HEK293 (cell line): ENCODE data around the gene ZNF48.

Experiments
- FEZF1 ChIP-seq: fragments of 450-650 bp; formaldehyde crosslinking; IDR thresholded peaks from 2 replicates; pipeline ENCODE4 v1.5.1; 2016; ENCODE audit warnings: missing biosample characterization, missing genetic modification characterization
- HOXC10 ChIP-seq: sonication (generic); formaldehyde crosslinking; IDR thresholded peaks from 2 replicates; pipeline ENCODE4 v1.8.1; 2023; ENCODE audit warnings: mild to moderate bottlenecking, missing genetic modification reagents
- IKZF3 ChIP-seq: fragments of 450-650 bp; IDR thresholded peaks from 2 replicates; pipeline ENCODE4 v1.5.0; 2018; ENCODE audit warnings: missing biosample characterization, mild to moderate bottlenecking, missing genetic modification characterization, moderate library complexity
- KLF1 ChIP-seq: fragments of 450-650 bp; formaldehyde crosslinking; IDR thresholded peaks from 2 replicates; pipeline ENCODE4 v1.5.1; 2016; ENCODE audit warnings: missing biosample characterization, missing genetic modification characterization
- KLF8 ChIP-seq: fragments of 450-650 bp; formaldehyde crosslinking; IDR thresholded peaks from 2 replicates; pipeline ENCODE4 v1.5.1; 2016; ENCODE audit warnings: missing biosample characterization, missing genetic modification characterization
- MEIS1 ChIP-seq: sonication (generic); formaldehyde crosslinking; IDR thresholded peaks from 2 replicates; pipeline ENCODE4 v1.8.1; 2022; ENCODE audit warnings: missing genetic modification reagents, mild to moderate bottlenecking, borderline replicate concordance
- PRDM10 ChIP-seq: fragments of 450-650 bp; formaldehyde crosslinking; IDR thresholded peaks from 2 replicates; pipeline ENCODE4 v1.5.1; 2016; ENCODE audit warnings: missing biosample characterization, missing genetic modification characterization
- SCRT1 ChIP-seq: fragments of 450-650 bp; formaldehyde crosslinking; IDR thresholded peaks from 2 replicates; pipeline ENCODE4 v1.5.1; 2016; ENCODE audit warnings: missing biosample characterization, missing genetic modification characterization, borderline replicate concordance
- SCRT2 ChIP-seq: fragments of 450-650 bp; formaldehyde crosslinking; IDR thresholded peaks from 2 replicates; pipeline ENCODE4 v1.5.1; 2016; ENCODE audit warnings: missing biosample characterization, missing genetic modification characterization
- TRIM28 ChIP-seq: IDR thresholded peaks from 2 replicates; pipeline ENCODE4 v1.6.1; 2011; ENCODE audit warnings: low read length, control low read depth, borderline replicate concordance
- ZBTB1 ChIP-seq: fragments of 450-650 bp; formaldehyde crosslinking; IDR thresholded peaks from 2 replicates; pipeline ENCODE4 v1.5.1; 2016; ENCODE audit warnings: missing biosample characterization, missing genetic modification characterization
- ZBTB44 ChIP-seq: fragments of 450-650 bp; IDR thresholded peaks from 2 replicates; pipeline ENCODE4 v1.5.1; 2018; ENCODE audit warnings: missing biosample characterization, mild to moderate bottlenecking, missing genetic modification characterization
- ZEB2 ChIP-seq: fragments of 450-650 bp; formaldehyde crosslinking; IDR thresholded peaks from 2 replicates; pipeline ENCODE4 v1.5.1; 2016; ENCODE audit warnings: missing biosample characterization, missing genetic modification characterization
- ZFP37 ChIP-seq: fragments of 450-650 bp; formaldehyde crosslinking; IDR thresholded peaks from 2 replicates; pipeline ENCODE4 v1.5.1; 2016; ENCODE audit warnings: missing biosample characterization, missing genetic modification characterization
- ZNF10 ChIP-seq: fragments of 450-650 bp; formaldehyde crosslinking; IDR thresholded peaks from 2 replicates; pipeline ENCODE4 v1.5.1; 2017; ENCODE audit warnings: missing biosample characterization, missing genetic modification characterization
- ZNF274 ChIP-seq, 2 experiments: fragments of 200-500 bp in 1 of 2; fragments of 450-650 bp in 1 of 2; sonication (Bioruptor generic) in 1 of 2; formaldehyde crosslinking in 1 of 2; IDR thresholded peaks; 2 replicates each; pipeline versions ENCODE4 v1.5.1 to v1.6.1; 2014 to 2016; ENCODE audit warnings: borderline replicate concordance in 1 of 2, inconsistent platforms in 1 of 2, low read length in 1 of 2, missing biosample characterization in 1 of 2, missing genetic modification characterization in 1 of 2
- ZNF292 ChIP-seq: fragments of 450-650 bp; formaldehyde crosslinking; IDR thresholded peaks from 2 replicates; pipeline ENCODE4 v1.5.1; 2016; ENCODE audit warnings: low read depth, missing biosample characterization, missing genetic modification characterization, borderline replicate concordance
- ZNF398 ChIP-seq: fragments of 450-650 bp; formaldehyde crosslinking; IDR thresholded peaks from 2 replicates; pipeline ENCODE4 v1.5.1; 2017; ENCODE audit warnings: missing biosample characterization, missing genetic modification characterization
- ZNF423 ChIP-seq: fragments of 450-650 bp; formaldehyde crosslinking; IDR thresholded peaks from 2 replicates; pipeline ENCODE4 v1.5.1; 2016; ENCODE audit warnings: missing biosample characterization, missing genetic modification characterization
- ZNF433 ChIP-seq: fragments of 450-650 bp; formaldehyde crosslinking; IDR thresholded peaks from 2 replicates; pipeline ENCODE4 v1.5.1; 2016; ENCODE audit warnings: missing biosample characterization, missing genetic modification characterization, low read depth
- ZNF529 ChIP-seq: fragments of 450-650 bp; formaldehyde crosslinking; IDR thresholded peaks from 2 replicates; pipeline ENCODE4 v1.5.1; 2017; ENCODE audit warnings: missing genetic modification characterization, missing biosample characterization; ENCODE audit not compliant: insufficient replicate concordance
- ZNF549 ChIP-seq: fragments of 450-650 bp; IDR thresholded peaks from 2 replicates; pipeline ENCODE4 v1.5.1; 2018; ENCODE audit warnings: missing biosample characterization, missing genetic modification characterization, mild to moderate bottlenecking, inconsistent platforms, moderate library complexity
- ZNF658 ChIP-seq: fragments of 450-650 bp; formaldehyde crosslinking; IDR thresholded peaks from 2 replicates; pipeline ENCODE4; 2016; ENCODE audit warnings: missing biosample characterization, missing genetic modification characterization
- ZNF704 ChIP-seq: fragments of 450-650 bp; formaldehyde crosslinking; IDR thresholded peaks from 2 replicates; pipeline ENCODE4 v1.5.1; 2016; ENCODE audit warnings: missing biosample characterization, missing genetic modification characterization
- TF ChIP-seq, protein P1 (sequence below): fragments of 450-650 bp; formaldehyde crosslinking; IDR thresholded peaks from 2 replicates; pipeline ENCODE4 v1.5.1; 2016; ENCODE audit warnings: missing biosample characterization, missing genetic modification characterization
- TF ChIP-seq, protein P2 (sequence below): fragments of 450-650 bp; formaldehyde crosslinking; IDR thresholded peaks from 2 replicates; pipeline ENCODE4 v1.5.0; 2017; ENCODE audit warnings: missing biosample characterization, missing genetic modification characterization, borderline replicate concordance

Gene ZNF48

DNA sequence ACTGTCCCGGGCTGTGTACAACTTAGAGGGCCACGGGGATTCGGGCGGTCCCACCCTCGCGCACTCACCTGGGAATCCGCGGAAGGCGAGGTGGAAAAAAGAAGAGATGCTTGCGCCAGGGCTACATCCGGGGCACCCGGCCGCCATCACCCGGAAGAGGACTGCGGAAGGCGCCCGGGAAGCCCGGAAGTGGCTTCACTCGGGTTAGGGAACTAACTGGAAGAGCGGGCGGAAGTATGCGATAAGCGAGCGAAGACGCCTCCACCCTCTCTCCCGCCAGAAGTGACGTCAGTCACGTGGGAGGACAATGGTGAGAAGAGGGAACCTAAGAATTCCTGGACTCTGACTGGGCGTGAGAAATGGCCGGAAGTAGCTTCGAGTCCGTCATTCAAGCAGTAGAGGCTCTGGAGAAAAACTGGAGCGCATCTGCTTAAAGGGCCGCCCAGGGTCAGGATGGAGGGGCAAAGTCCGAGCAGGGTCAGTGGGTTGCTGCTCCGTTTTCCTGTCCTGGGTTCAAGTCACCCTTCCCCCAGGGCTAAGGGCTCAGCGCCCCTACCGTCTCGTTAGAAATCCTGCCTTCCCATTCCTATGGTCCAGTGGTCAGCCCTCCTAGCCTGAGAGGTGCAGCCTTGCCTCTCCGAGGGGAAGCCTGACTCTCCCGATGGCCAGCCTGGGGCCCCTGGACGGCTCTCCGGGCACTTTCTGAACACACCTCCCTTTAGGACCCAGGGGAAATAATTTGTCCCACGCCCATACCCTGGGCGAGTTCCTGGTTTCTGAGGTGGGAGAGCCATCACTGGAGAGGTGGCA, 39.9 kb upstream of the ZNF48 start, which contains the start of gene CD2BP2 (continued):
- TF ChIP-seq, protein P1, sequence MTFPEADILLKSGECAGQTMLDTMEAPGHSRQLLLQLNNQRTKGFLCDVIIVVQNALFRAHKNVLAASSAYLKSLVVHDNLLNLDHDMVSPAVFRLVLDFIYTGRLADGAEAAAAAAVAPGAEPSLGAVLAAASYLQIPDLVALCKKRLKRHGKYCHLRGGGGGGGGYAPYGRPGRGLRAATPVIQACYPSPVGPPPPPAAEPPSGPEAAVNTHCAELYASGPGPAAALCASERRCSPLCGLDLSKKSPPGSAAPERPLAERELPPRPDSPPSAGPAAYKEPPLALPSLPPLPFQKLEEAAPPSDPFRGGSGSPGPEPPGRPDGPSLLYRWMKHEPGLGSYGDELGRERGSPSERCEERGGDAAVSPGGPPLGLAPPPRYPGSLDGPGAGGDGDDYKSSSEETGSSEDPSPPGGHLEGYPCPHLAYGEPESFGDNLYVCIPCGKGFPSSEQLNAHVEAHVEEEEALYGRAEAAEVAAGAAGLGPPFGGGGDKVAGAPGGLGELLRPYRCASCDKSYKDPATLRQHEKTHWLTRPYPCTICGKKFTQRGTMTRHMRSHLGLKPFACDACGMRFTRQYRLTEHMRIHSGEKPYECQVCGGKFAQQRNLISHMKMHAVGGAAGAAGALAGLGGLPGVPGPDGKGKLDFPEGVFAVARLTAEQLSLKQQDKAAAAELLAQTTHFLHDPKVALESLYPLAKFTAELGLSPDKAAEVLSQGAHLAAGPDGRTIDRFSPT (tag by site-specific recombination) = 0 out of 2 replicates have a peak, but pooled peaks have one; percentile 74
- no peak for TF ChIP-seq ZNF292
- no peak for TF ChIP-seq SCRT2
- TF ChIP-seq ZNF704 (tag by site-specific recombination) = no peak
- TF ChIP-seq ZBTB44 (tag by site-specific recombination) = no peak; the same call in 1 of the 2 replicates
- TF ChIP-seq ZNF658 = no peak
- TF ChIP-seq ZNF274 (IDR thresholded peaks at IDR 0.05; ENCODE audit: low read length) = no peak
- TF ChIP-seq ZNF274 (tag by site-specific recombination; IDR thresholded peaks at IDR 0.05; ENCODE audit: borderline replicate concordance) = no peak
- no peak for TF ChIP-seq MEIS1 (CRISPR knock-in tag)
- TF ChIP-seq ZNF398 (tag by site-specific recombination) = no peak; the same call in none of the 2 replicates
- TF ChIP-seq ZEB2 (tag by site-specific recombination) = peak; percentile 87
- TF ChIP-seq KLF1 = peak; percentile 13
- TF ChIP-seq HOXC10 = no peak
- TF ChIP-seq ZNF529 (tag by site-specific recombination) = no peak
- TF ChIP-seq TRIM28 = peak; percentile 96
- TF ChIP-seq ZNF10 (tag by site-specific recombination) = no peak; the same call in 1 of the 2 replicates
- TF ChIP-seq ZBTB1 (tag by site-specific recombination) = no peak
- TF ChIP-seq, protein P2, sequence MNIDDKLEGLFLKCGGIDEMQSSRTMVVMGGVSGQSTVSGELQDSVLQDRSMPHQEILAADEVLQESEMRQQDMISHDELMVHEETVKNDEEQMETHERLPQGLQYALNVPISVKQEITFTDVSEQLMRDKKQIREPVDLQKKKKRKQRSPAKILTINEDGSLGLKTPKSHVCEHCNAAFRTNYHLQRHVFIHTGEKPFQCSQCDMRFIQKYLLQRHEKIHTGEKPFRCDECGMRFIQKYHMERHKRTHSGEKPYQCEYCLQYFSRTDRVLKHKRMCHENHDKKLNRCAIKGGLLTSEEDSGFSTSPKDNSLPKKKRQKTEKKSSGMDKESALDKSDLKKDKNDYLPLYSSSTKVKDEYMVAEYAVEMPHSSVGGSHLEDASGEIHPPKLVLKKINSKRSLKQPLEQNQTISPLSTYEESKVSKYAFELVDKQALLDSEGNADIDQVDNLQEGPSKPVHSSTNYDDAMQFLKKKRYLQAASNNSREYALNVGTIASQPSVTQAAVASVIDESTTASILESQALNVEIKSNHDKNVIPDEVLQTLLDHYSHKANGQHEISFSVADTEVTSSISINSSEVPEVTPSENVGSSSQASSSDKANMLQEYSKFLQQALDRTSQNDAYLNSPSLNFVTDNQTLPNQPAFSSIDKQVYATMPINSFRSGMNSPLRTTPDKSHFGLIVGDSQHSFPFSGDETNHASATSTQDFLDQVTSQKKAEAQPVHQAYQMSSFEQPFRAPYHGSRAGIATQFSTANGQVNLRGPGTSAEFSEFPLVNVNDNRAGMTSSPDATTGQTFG (tag by site-specific recombination) = no peak
- no peak for TF ChIP-seq SCRT1 (tag by site-specific recombination)
- peak; percentile 78 for TF ChIP-seq PRDM10
- TF ChIP-seq IKZF3 (tag by site-specific recombination) = peak; percentile 92
- TF ChIP-seq KLF8 = peak; percentile 60
- TF ChIP-seq FEZF1 (tag by site-specific recombination) = no peak; the same call in 1 of the 2 replicates
- no peak for TF ChIP-seq ZNF433 (tag by site-specific recombination)
- TF ChIP-seq ZNF549 (tag by site-specific recombination) = no peak
- TF ChIP-seq ZNF423 = no peak
- TF ChIP-seq ZFP37 = peak; percentile 37
